Measurements from ENCODE around the gene STAT5B. TPM values are rescaled to one million over a fixed set of nuclear protein-coding genes. Genes with fewer than 3 reads are reported as not detected.

STAT5B gene
- total and polyA plus RNA-seq, 9 of the 15 experiments (the other 6 are each of a cell fraction or from before 2014, with no cell fraction given), result 20.8 to 176 (median 92.4) TPM

GRCh38 chr17:42193969-42194899 is 82.0 kb downstream of the STAT5B start, which contains the start of gene GHDC (continued):
- no peak for TF ChIP-seq ZNF263 (CRISPR knock-in tag; IDR thresholded peaks at IDR 0.05; ENCODE audit: borderline replicate concordance)
- TF ChIP-seq U2AF2 (optimal IDR thresholded peaks at IDR 0.05; ENCODE audit: low read depth, low read length), result no peak
- no peak for TF ChIP-seq ZNF830 (CRISPR knock-in tag; IDR thresholded peaks at IDR 0.05)
- no peak for TF ChIP-seq ZBED1 (IDR thresholded peaks at IDR 0.05)
- TF ChIP-seq PHF21A (IDR thresholded peaks at IDR 0.05; ENCODE audit: borderline replicate concordance, low read depth), result no peak
- TF ChIP-seq CLOCK (CRISPR knock-in tag; IDR thresholded peaks at IDR 0.05; ENCODE audit: borderline replicate concordance), result no peak
- TF ChIP-seq MYC (IDR thresholded peaks at IDR 0.05; ENCODE audit: low read depth, low read length), result peak; percentile 60; the same call in 1 of the 2 replicates
- TF ChIP-seq MYC (CRISPR knock-in tag; IDR thresholded peaks at IDR 0.05; ENCODE audit: borderline replicate concordance, low read depth), result no peak
- peak; percentile 63 for TF ChIP-seq RB1 (IDR thresholded peaks at IDR 0.05; ENCODE audit: low read depth)
- no peak for TF ChIP-seq C11orf30 (IDR thresholded peaks at IDR 0.05; ENCODE audit: low read depth)
- peak; percentile 50; the same call in 1 of the 2 replicates for TF ChIP-seq ZNF121 (CRISPR knock-in tag; conservative IDR thresholded peaks at IDR 0.05)
- TF ChIP-seq TAF7 (tag; IDR thresholded peaks at IDR 0.05), result peak; percentile 48
- TF ChIP-seq SRSF7 (optimal IDR thresholded peaks at IDR 0.05; ENCODE audit: low read depth, low read length), result no peak
- no peak for TF ChIP-seq ZNF354B (CRISPR knock-in tag; IDR thresholded peaks at IDR 0.05)
- TF ChIP-seq CTCFL (IDR thresholded peaks at IDR 0.05; ENCODE audit: borderline replicate concordance, insufficient read depth, low read depth, low read length, poor library complexity, severe bottlenecking), result no peak
- TF ChIP-seq ZNF311 (CRISPR knock-in tag; IDR thresholded peaks at IDR 0.05), result no peak
- no peak for TF ChIP-seq ZBTB43 (CRISPR knock-in tag; IDR thresholded peaks at IDR 0.05)
- no peak for TF ChIP-seq TFAM (CRISPR knock-in tag; conservative IDR thresholded peaks at IDR 0.05)

All from K562 (cell line).